Smooth muscle cell (in vitro differentiated cells): ENCODE data around the gene STAM2. TPM values are rescaled to one million over a fixed set of nuclear protein-coding genes. Genes with fewer than 3 reads are reported as not detected.

ENCODE experiments used
- polyA plus RNA-seq: library from polyadenylated mRNA; unstranded; fragments of >200 nt; fragmentation: Nextera tagmentation; extraction: Ambion mirVana; gene quantifications from 2 replicates; pipeline ENCODE4 v1.2.1, GENCODE V29; 2016
- small RNA-seq: library from RNA; depleted of rRNA; stranded (forward); fragments of <200 nt; gene quantifications from one replicate; pipeline ENCODE3, GENCODE V24; 2014
- total RNA-seq: library from RNA; depleted of rRNA; stranded (reverse); fragments of >200 nt; gene quantifications from 2 replicates; pipeline ENCODE4 v1.2.3, GENCODE V29; 2014

The STAM2 gene
- total and polyA plus RNA-seq, 2 experiments from 2014 or later: 12.2 to 58.2 TPM

Small RNA genes within 50 kb of the gene (small RNA-seq; reads per million reads assigned to genes)
- gene RPL30P2: 0.08 reads per million

Other genes starting within 250 kb of the STAM2 start
- gene CACNB4, start 76.7 kb downstream of the STAM2 start, total RNA-seq: 1.2 and 1.4 TPM in 2 replicates
- gene CACNB4, start 76.7 kb downstream of the STAM2 start, polyA plus RNA-seq: 0.06 and 0.32 TPM in 2 replicates
- gene FMNL2, start 159.4 kb upstream of the STAM2 start, total RNA-seq: 33.5 and 37.3 TPM in 2 replicates
- 7.4 and 10.5 TPM in 2 replicates for gene FMNL2, start 159.4 kb upstream of the STAM2 start, polyA plus RNA-seq